GM19351 (cell line): ENCODE results near the gene ZDHHC8.

ENCODE experiments used
- ATAC-seq: cut with Tn5 transposase; IDR thresholded peaks from one replicate; pipeline ENCODE4 v1.9.1; 2021; ENCODE audit warnings: mild to moderate bottlenecking, moderate library complexity; ENCODE audit not compliant: unreplicated experiment

Gene ZDHHC8, protein sequence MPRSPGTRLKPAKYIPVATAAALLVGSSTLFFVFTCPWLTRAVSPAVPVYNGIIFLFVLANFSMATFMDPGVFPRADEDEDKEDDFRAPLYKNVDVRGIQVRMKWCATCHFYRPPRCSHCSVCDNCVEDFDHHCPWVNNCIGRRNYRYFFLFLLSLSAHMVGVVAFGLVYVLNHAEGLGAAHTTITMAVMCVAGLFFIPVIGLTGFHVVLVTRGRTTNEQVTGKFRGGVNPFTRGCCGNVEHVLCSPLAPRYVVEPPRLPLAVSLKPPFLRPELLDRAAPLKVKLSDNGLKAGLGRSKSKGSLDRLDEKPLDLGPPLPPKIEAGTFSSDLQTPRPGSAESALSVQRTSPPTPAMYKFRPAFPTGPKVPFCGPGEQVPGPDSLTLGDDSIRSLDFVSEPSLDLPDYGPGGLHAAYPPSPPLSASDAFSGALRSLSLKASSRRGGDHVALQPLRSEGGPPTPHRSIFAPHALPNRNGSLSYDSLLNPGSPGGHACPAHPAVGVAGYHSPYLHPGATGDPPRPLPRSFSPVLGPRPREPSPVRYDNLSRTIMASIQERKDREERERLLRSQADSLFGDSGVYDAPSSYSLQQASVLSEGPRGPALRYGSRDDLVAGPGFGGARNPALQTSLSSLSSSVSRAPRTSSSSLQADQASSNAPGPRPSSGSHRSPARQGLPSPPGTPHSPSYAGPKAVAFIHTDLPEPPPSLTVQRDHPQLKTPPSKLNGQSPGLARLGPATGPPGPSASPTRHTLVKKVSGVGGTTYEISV

DNA sequence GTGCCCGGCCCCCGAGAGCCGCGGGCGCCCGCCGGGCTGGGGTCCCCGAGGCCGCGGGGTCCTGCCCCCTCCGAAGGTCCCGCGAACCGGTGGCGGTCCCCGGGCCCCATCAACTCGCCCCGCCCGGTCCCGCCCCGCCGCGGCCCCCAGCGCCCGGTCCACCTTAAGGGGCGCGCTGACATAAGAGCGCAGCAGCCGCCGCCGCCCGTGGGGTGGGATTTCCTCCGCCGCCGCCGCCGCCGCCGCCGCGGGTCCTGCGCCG, at the start of gene ZDHHC8:
TSS of gene ZDHHC8 (plus strand) at position 208 of the 262 bp plus-strand sequence. CDS start 144 bp downstream, outside the sequence.
- ATAC-seq = no peak

DNA sequence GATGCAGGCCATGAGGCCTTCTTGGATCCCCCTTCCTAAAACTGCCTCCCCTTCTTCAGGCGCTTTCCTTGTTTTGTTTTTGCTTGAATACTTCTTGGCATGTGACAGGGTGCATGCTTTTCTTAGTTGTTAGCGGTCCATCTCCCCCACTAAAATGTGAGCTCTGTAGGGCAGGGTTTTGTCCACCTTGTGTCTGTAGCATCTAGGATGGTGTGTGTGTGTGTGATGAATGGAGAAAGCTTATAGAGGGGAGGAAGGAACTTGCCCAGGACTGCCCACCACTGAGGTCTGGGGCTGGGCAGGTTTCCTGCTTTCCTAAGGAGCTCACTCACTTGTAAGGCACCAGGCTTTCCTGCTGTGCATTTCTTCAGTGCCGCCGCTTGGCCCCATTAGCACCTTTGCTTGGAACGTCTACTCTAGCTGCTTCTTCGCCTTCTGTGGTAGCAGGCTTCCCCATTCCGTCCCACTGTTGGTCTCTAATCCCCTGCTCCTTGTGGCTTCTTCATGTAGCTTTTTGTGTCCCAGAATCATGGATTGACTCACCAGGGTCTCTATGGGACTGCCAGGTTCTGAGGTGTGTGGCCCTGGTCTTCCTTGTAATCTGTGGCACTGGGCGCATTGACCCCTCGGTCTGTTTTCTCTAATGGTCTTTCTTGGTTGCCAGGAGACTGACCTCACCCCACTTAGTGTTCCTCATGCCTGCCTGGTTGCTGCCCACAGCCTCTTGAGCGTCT, 48.3 kb upstream of the ZDHHC8 start:
- no peak for ATAC-seq

DNA sequence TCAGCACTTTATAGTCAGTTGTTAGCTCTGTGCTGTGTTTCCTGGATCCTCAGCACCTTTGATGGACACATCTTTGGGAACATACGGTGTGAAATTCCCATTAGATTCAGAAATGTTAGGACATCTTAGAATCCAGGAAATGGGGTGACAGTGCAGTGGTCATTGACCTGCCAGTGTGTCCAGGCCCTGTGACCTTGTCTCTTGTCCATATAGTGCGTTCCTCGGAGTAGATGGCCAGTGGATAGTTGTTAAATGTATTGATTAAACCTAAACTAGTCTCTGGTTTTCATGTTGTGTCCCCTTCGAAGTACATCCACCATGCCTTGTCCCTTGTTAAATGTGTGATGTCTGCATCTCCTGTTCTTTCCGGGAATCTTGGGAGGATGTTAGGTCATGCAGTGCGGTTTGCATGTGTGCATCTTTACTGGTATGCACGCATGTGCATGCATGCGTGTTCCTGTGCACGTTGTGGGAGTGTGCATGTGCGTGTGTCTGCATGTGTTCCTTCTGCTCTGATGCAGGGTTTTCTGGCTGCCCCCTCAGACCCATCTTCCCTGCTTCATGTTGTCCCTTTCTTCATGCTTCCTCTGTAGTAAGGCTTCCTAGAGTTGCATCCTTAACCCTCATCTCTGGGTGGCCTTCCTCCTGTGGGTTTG, 47.6 kb upstream of the ZDHHC8 start:
- ATAC-seq = no peak

DNA sequence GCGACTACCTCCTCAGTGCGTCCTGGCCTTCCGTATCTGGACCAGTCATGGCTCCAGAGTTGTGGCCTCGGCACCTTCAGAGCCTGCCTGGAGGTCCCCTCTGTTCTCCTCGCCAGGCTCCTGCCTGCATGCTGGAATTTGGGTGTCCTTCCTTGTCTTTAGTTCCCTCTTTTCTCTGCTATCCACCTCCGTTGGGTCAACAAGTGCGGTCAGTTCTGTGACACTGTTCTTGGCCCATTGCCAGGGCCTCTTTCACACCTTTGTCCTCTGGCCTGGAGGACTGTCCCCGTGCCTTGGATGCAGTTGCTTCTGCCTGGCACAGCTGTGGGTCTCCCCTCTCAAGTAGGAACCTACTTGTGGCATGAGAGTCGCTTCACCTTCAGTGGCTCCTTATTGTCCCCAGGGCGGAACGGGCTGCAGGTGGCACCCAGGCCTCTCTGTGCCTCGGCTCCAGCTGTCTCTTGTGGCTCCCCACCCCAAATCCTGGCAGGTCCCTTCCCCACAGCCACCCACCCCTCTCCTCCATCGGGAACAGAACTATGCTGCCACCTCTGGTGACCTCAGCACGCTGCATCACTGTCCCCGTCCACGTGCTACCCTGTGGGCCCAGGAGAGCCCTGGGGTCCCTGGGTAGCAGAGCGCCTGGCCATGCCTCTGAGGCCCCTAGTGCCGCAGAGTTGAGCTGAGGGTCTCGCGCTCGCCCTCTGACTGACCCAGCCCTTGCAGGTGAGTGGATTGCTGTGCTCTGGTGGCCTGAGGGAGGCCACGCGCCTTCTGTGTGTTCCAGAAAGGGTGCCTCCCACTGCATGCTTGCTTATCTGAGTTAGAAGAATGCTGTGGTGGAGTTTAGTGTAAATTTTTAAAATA, 46.8 kb upstream of the ZDHHC8 start:
- no peak for ATAC-seq

DNA sequence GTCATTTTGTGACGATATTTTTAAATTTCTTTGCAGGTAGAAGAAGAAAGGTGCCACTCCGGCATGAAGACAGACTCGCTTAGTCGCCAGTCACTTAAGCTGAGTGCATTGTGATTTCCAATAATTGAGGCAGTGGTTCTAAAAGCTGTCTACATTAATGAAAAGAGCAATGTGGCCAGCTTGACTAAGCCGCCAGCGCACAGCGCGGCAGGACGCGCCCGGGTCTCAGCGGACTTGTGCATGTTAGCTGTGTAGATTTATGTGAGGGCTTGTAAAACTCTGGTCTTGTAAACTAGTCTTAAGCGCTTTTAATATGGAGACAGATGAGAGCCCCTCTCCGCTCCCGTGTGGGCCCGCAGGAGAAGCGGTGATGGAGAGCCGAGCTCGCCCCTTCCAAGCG, 46.0 kb upstream of the ZDHHC8 start:
- no peak for ATAC-seq

DNA sequence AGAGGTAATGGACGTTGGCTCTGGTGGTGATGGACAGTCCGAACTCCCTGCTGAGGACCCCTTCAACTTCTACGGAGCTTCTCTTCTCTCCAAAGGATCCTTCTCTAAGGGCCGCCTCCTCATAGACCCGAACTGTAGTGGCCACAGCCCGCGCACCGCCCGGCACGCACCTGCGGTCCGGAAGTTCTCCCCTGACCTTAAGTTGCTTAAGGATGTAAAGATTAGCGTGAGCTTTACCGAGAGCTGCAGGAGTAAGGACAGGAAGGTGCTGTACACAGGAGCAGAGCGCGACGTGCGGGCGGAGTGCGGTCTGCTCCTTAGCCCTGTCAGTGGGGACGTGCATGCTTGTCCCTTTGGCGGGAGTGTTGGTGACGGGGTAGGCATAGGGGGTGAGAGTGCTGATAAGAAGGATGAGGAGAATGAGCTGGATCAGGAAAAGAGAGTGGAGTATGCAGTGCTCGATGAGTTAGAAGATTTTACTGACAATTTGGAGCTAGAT, 45.5 kb upstream of the ZDHHC8 start:
- no peak for ATAC-seq

DNA sequence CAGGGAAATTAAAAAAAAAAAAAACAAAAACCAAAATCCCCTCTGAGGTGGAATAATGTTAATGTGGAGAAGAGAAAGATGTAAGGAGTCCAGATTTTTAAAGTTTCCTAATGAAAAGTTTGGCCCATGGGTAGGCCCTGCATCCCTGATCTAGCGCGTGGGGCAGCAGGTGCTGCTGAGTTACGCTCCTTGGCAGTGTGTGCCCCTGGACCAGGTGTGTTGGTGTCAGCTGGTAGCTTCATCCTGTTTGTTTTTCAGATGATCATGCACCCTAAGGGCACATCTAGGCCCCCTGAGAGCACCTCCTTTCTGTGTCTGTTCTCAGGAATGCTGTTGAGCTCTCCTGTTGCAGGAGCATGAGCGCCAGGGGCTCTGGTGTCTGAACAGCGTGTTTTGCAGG, 44.8 kb upstream of the ZDHHC8 start:
- no peak for ATAC-seq

DNA sequence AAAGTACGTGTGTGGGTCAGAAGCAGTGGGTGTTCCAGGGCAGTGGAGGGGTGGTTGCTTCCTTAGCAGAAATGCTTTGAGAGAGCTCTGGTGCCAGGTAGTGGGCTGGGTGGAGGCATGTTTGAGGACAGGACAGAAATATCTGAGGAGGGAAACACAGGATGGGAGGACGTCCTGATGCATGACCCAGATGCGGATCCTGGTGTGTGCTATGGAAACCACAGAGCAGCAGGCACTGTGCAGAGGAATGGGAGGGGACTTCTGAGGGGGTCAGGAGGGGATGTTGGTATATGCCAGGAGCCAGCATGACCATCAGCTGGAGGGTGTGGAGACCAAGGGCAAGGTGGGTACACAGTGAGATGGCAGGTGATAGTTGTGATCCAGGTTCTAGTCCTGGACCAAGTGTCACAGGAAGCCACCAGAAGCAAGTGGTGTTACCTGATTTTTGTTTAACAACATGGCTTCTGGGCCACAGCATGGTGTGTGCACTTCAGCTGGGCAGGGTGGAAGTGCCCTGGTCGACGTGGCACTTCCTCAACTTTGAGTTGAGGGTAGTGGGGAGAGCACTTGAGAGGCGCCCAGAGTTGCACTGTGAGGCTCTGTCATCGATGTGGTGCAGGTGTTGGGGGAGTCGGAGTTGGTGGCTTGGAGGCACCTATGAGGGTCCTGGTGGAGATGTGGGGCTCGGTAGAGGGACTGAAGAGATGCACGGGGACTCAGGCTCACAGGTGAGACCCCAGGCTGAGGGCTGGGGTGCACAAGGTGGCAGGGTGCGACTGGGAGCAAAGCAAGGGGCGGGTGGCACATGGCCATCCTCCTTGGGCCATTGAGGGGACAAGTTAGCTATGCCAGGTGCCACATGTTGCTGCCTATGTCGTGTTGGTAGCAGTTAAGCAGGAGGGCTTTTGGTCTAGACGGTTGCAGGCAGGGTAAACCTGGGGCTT, 44.0 kb upstream of the ZDHHC8 start:
- no peak for ATAC-seq

DNA sequence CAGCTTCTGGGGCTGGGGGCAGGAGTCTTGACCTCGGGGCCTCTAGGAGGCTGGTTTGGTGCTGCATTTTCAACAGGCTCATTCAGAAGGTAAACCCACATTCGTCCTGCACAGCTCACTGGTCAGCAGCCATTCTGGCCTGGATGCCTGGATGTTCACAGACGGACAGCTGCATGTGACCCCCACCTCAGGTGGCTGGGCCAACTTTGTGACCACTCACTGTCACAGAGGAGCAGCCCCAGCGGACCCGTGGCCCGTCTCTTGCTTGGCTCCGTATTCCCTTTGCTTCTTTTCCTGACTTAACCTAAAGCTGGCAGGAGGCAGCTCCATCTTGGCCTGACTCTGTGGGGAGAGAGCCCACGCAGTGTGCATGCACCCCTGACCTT, 43.3 kb upstream of the ZDHHC8 start:
- ATAC-seq = no peak

DNA sequence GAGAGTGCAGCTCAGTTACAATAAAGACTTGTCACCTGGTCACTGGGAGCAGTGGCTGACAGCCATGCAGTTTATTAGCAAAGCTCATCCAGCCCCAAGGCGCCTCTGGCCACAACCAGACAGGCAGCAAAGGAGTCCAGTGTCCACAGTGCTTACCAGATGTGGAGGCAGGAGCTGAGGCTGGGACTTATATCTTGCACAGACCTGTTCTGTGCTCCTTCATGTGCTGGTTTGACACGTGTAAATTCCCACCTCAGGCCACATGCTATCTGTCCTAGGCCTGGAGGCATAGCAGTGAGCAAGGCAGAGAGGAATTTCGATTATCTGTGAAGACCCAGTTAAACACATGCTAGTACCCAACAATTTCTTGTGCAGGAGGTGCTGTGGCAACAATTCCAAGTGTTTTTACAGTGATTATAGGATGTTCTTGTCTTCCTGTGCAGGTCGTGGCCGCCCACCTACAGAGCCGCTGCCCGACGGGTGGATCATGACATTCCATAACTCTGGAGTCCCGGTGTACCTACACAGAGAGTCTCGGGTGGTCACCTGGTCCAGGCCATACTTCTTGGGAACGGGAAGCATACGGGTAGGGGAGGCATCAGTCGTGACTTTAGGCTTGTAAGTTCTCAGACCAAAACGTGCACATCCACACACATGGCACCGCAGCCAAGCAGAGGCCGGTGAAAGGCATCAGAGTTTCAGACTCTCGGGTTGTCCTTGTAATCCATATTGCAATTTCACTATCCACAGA, 42.2 kb upstream of the ZDHHC8 start:
- no peak for ATAC-seq

DNA sequence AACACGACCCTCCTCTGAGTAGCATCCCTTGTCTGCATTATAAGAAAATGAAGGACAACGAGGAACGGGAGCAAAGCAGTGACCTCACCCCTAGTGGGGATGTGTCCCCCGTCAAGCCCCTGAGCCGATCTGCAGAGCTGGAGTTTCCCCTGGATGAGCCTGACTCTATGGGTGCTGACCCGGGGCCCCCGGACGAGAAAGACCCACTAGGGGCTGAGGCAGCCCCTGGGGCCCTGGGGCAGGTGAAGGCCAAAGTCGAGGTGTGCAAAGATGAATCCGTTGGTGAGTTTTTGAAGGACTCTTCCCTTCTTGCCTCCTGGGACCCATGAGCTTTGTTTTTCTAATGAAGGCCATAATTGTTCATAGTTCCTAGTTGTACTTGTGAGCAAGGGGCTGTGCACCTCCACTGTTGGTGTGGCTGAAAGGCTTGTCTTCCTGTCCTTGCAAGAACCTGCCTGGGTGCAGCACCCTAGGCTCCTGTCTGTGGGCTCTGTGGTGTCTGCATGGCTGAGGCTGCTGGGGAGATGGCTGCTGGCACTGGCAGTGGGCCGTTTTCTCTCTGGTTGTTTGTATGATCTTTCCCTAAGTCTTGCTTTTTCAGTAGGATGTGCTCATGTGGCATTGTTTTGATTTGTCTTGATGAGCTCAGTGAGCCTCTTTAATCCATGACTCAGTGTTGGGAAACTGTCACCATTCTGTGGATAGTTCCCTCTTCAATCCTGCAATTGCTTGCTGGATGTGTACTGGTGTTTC, 41.5 kb upstream of the ZDHHC8 start:
- no peak for ATAC-seq

DNA sequence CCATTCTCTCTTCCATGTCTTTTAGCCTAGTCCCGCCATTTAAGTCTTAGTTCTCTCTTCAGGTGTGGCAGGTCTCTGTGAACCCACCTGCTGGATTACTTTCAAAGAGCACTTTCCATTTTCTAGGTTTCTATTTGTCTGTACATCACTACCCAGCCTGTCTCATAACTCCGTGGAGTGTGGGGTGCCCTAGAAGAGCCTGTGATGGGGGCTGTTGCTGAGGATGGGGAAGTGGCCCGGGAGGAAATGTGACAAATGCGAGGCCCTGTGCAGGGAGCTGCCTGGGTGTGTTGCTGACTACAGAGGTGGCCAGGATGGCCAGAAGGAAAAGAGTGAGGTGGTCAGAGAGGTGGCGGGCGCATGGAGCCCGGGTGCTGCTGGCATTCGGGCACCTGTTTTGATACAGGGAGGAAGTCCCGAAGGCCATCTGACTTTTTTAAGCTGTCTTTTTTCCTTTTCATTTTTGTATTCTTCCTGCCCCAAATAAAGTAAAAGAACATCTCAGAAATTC, 40.8 kb upstream of the ZDHHC8 start:
- ATAC-seq = no peak

DNA sequence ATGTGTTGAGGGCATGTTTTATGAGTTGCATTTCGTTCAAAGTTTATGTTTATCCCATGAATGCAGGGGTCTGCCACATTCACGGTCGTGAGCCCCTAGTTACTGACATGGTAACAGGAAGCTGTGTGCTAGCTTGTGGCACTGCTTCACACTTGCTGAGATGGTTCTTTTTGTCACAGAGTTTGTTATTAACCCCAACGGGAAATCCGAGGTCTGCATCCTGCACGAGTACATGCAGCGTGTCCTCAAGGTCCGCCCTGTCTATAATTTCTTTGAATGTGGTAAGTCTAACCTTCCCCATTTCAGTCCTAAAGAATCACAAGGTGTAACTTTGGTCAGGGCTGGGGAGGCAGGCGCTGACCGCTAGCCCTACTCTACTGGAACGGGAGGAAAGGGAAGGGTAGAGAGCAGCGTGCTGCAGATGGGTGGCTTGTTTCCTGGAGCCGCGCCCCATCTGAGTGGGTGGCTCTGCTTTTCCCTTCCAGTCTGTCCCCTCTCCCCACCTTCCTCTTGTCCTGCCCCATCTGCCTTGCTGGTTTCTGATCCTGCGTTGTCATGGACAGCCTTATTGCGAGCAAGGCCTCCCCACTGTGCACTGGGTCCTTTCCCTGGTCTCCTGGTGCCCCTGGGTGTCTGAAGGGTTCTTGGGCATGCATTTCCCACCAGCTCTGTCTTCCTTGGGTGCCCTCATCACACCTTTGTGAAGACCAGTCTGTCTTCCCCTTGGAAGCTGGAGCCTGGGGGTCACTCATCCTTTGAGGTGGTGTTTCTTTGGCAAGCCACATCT, 39.7 kb upstream of the ZDHHC8 start:
- ATAC-seq = no peak

DNA sequence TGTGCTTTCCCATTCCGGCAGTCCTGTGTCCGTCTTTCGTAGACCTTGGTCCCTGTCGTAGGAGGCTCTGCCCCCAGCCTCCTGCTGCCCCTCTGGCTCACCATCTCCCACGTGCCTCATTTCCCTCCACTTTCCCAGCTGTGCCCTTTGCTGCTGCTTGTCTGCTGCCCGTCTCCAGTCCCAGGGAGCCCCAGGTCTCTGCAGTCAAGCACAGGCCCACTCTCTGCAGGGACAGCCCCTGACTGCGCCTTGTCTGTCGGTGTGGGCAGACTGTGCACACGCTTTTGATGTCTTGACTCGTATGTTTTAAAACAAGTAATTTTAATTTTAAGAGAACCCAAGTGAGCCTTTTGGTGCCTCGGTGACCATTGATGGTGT, 39.1 kb upstream of the ZDHHC8 start:
- no peak for ATAC-seq

DNA sequence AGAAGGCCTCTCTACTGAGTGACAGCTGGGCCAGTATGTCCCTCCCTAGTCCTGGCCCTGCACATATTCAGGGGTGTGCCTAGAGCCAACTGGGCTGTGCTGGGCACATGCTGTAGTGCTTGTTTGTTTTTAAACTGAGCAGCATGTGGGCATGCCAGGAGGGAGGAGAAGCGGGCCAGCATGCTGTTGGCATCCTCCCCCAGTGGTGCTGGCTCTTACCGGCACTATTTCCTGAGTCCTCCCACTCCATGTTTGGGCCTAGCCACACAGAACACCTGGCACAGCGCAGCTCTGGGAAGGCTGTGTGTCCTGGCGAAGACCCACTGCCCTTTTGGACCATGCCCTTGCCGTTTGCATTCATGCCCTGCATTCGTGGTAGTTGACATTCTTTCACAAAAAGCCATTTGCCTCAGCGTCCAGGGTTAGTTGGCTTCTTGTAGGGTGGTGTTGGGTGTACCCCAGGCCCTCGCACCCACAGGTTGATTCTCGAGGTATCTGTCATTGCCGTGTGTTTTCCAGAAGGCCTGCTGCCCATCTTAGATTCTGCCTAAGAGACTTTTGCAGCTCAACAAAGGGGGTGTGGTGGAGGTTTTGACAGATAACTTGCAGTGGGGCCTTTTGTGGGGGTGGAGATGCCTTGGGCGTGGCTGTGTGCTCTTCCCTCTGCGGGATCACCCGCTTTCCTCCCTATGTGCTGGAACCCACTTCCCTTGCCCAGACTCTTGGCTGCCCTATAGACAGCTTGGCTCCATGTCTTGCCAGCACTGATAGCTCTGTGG, 38.0 kb upstream of the ZDHHC8 start:
- no peak for ATAC-seq

DNA sequence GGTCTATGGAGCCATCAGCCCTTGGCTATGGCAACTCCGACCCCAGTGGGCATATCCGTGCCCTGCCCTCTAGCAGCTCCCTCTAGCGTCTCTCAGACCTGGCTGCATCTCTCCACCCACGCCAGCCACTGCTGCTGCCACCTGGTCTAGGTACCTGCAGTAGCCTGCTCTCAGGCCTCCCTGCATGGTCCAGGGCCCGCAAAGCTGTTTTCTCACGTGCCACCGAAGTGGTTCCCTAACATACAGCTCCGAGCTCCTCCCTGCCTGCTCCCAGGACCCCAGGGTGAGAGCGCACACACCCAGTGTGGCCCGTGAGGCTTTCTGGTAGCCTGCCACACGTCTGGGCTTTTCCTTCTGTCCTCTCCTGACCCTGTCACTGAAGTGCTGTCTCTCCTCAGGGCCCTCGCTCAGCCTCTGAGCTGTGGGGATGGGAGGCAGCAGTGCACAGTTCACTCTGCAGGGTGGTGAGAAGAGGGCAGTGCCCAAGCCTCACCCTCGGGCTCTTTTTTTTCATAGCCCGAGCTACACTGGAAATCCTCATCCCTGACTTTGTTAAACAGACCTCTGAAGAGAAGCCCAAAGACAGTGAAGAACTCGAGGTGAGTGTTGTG, 37.3 kb upstream of the ZDHHC8 start:
- no peak for ATAC-seq
